ENCODE data around the gene DGKB.

Gene DGKB

DNA sequence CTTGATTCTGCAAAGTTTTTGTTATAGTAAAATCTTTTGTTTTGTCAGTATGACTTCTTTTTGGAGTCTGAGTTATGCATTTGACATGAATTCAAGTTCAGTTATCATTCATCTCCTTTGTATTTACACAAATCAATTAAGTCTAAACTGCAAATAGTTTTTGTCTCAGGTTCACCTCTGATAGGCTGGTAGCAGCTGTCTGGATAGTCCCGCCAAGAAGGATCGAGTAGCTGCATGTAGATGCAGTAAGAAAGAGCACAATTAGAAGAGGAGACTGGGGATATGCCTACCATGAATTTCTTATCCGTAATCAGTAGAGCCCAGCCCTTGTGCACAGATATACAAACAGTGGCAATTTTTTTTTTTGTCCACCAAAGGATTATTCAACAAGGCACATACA, 520.6 kb downstream of the DGKB start:
- no peak for DNase-seq (ENCODE audit: low spot score)

GRCh38 chr7:14381306-14381705, 521.2 kb downstream of the DGKB start:
- peak; percentile 34 for DNase-seq (ENCODE audit: low spot score)

- DNase-seq (ENCODE audit: low spot score) = no peak
Measured at GRCh38 chr7:14380881-14381280, 521.7 kb downstream of the DGKB start.

GRCh38 chr7:14377646-14378266, 524.8 kb downstream of the DGKB start:
- DNase-seq (ENCODE audit: low spot score) = peak; percentile 24

DNA sequence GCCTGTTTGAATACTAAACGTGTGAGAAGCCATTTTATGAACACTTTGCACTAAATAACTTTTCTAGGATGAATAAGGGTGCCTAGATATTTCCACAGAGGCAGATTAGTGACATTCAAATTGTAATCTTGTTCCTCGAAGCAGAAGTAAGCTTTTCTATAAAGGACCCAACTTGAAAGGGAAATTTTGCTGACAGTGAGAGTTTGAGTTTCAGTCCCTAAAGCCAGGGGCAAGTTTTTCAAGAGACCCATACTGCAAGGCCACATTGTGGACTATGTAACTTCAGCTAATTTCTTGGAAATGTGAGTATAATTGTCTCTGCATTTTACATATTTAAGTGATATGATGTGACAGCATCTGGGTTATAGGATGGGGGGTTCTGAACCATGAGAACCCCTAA, 525.8 kb downstream of the DGKB start:
- no peak for DNase-seq (ENCODE audit: low spot score)

- no peak for DNase-seq (ENCODE audit: low spot score)
Measured at GRCh38 chr7:14375998-14376397, 526.6 kb downstream of the DGKB start.

GRCh38 chr7:14374336-14374735, 528.2 kb downstream of the DGKB start:
- no peak for DNase-seq (ENCODE audit: low spot score)

- DNase-seq (ENCODE audit: low spot score) = no peak
Measured at GRCh38 chr7:14368285-14368684, 534.3 kb downstream of the DGKB start.

DNA sequence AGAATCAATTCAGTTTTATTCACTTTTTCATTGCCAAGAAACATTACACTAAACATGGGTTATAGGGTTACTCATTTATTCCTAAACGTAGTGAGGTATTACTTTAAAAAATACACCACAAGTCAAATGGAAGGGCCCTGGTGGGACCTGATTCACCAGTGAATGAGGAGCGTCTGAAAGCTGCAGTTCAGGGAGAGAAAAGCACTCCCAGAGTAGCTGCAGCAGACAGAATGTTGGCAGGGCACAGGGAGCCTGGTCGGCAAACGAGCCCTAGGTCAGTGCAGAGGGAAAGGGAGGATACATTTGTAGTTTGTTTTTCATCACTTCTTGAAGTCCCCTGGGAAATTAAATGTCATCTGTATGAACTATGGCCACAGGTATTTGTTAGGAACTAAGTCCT, 551.4 kb downstream of the DGKB start:
- DNase-seq (ENCODE audit: low spot score) = no peak

GRCh38 chr7:14341200-14341775, 561.3 kb downstream of the DGKB start:
- DNase-seq (ENCODE audit: low spot score) = no peak

GRCh38 chr7:14340393-14341074, 562.0 kb downstream of the DGKB start:
- no peak for DNase-seq (ENCODE audit: low spot score)

- no peak for DNase-seq (ENCODE audit: low spot score)
Measured at GRCh38 chr7:14339861-14340260, 562.7 kb downstream of the DGKB start.

DNA sequence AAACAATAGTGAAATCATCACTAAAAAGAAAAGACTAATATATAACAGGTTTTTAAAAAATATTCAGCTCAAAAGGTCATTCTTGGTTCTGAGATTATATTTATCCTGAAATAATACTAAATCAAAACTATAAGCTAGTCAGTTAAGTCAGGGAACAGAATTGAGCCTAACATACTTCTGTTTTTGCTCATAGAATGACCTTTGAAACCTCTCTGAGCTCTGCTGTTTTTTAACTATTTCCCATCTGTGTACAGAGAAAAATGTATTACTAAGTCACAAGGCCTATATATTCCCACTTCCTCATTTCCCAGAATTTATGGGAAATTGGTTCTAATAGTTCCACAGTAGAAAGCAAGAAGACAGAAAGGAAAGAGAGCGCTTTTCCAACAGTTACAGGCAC, 566.3 kb downstream of the DGKB start:
- no peak for DNase-seq (ENCODE audit: low spot score)

DNA sequence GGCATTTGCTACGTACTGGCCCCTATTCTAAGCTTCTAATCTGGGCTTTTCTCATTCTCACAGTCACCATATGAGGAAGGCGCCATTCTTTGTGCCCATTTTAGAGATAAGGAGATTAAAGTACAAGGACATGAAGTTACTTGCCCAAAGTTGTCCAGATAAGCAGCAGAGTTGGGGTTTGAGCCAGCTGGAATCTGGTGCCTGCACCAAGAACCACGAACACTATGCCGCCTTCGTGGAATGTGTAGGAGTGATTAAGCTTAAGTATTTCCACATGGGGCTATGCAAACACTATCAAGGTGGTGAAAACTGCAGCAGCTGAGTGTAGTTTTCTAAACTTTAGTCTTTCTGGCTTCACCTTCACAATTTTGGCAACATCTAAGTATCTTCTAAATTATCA, 570.4 kb downstream of the DGKB start:
- peak; percentile 3 for DNase-seq (ENCODE audit: low spot score)

- DNase-seq (ENCODE audit: low spot score) = no peak
Measured at GRCh38 chr7:14324767-14325166, 577.8 kb downstream of the DGKB start.

DNA sequence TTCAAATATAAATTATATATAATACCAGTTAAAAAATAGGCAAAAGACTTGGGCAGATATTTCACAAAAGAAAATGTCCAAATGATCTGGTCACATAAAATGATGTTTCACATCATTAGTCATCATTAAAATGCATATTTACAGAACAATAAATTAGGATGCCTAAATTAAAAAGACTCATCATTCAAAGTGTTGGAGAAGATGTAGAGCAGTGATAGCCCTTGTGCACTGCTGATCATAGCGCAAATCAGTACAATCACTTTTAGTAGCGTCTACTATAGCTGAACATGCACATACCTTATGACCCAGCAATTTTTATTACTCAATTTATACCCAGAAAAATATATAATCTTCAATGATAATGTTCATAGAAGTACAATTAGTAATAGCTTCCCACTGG, 579.8 kb downstream of the DGKB start:
- DNase-seq (ENCODE audit: low spot score) = no peak

- DNase-seq (ENCODE audit: low spot score) = peak; percentile 17
Measured at GRCh38 chr7:14321947-14322346, 580.6 kb downstream of the DGKB start.

DNA sequence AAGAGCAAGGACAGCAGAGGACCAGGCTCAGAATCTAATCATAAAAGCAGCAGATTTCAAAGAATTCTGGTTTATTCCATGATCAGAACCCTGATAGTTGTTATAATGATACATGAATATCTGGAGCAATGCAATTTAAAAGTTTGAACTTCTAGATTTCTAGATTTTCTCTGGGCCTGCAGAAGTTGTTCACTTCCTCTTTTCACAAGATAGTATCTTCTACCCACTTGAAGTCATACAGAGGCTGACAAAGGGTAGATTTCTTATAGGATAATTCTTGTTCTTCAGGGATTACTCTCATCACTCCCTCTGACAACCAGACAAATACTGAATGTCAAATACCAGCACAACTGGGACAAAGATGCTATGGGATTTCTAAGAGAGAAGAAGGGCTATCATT, 593.1 kb downstream of the DGKB start:
- DNase-seq (ENCODE audit: low spot score) = no peak

- no peak for DNase-seq (ENCODE audit: low spot score)
Measured at GRCh38 chr7:14305233-14305866, 597.2 kb downstream of the DGKB start.

- peak; percentile 35 for DNase-seq (ENCODE audit: low spot score)
Measured at GRCh38 chr7:14303536-14303935, 599.0 kb downstream of the DGKB start.

- no peak for DNase-seq (ENCODE audit: low spot score)
Measured at GRCh38 chr7:14294637-14295036, 607.9 kb downstream of the DGKB start.

DNA sequence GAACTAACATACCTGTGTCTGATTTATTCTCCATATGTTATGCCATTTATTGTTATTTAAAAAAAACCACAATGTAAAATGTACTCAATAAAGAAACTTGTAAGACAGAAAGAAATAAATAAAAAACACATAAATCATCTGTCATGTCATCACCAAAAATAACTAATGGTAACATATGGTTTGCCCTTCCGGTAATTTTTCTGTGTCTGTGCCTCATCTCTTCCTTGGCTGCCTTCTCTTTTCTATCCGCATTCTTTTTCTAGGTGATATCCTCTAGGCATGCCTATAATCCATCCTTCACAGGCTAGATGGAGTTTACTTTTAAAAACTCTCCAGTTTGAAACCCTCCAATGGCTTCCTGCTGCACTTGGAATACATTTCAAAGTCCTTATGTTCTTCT, 609.1 kb downstream of the DGKB start:
- DNase-seq (ENCODE audit: low spot score) = no peak

- DNase-seq (ENCODE audit: low spot score) = peak; percentile 17
Measured at GRCh38 chr7:14292737-14293136, 609.8 kb downstream of the DGKB start.
